Tibial nerve (tissue), 3 donors: ENCODE measurements around the gene SCLT1.

Experiments used
- CTCF ChIP-seq, 5 experiments: fragments of 200-600 bp in 3 of 5; fragments of 450-650 bp in 2 of 5; sonication (generic) in 3 of 5; IDR thresholded peaks; one replicate each; pipeline ENCODE4 v1.5.1; 2016 to 2019; ENCODE audit warnings: antibody characterized with exemption in 5 of 5, mild to moderate bottlenecking in 3 of 5, moderate library complexity in 2 of 5
- POLR2A ChIP-seq, 2 donors: fragments of 450-650 bp; IDR thresholded peaks; one replicate each; pipeline ENCODE4 v1.6.1; 2017; ENCODE audit warnings: antibody characterized with exemption in 2 of 2, mild to moderate bottlenecking in 2 of 2, moderate library complexity in 2 of 2

- TF ChIP-seq POLR2A (IDR thresholded peaks at IDR 0.05), result no peak
- TF ChIP-seq CTCF (IDR thresholded peaks at IDR 0.05), result no peak
Measured at GRCh38 chr4:128951316-128951715, 142.0 kb downstream of the SCLT1 start.
